ENCODE results near the gene SUPT4H1. TPM values are rescaled to one million over a fixed set of nuclear protein-coding genes. Genes with fewer than 3 reads are reported as not detected.
"Not testable (repeated sequence)": the region's sequence is repeated elsewhere in the genome, so short reads cannot be mapped to it uniquely, and the experiment has no call there.

SUPT4H1 gene
- total RNA-seq, 1 donor: 49.9 TPM

DNA sequence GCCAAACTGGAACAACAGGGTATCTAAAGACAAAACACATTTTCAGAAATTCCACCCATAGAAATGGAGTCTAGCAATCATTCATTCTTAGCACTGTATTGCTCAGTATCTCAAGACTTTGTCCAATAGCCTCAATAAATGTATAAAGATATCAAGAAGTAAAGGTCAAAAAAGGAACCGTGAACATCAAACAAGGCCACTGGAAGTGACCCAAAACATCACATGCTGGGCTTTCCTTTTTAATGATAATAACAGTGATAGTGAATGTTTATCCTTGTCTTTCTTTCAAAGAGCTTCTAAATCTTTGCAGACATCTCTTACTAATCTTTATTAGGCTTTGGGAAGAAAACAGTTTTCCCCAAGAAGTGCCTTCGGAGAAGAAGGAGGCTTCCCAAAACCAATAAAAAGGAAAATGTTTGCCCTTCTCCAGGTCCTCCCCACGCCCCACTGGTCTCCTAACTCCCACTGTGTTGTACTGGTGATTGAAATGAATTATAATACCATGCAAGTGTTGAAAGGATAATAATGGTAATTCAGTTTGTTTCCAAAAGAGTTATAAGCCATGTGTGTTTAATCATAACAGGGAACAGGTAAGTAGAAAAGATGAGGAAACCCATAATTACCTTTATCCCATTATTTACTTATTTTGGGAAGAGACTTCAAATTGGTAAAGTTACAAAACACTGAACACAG, 46.7 kb upstream of the SUPT4H1 start:
- no peak for TF ChIP-seq CTCF (IDR thresholded peaks at IDR 0.05; ENCODE audit: extremely low read depth, low read depth, low read length)
- H3K9me3 ChIP-seq (ENCODE audit: low read depth, low read length): no peaks in the 10 kb centered on the region
- H3K4me1 ChIP-seq (ENCODE audit: insufficient read depth, low read length): peaks cover 15% of the 10 kb centered on the region
- no peak for DNase-seq (ENCODE audit: insufficient read length, low spot score, missing footprints)
- no peaks in the 10 kb centered on the region for H4K20me1 ChIP-seq (ENCODE audit: insufficient read depth, low read length)
- H3K27me3 ChIP-seq (ENCODE audit: insufficient read depth, low read length): peaks cover 10% of the 10 kb centered on the region
- no peaks in the 10 kb centered on the region for H3K79me2 ChIP-seq (ENCODE audit: insufficient read depth, low read length)
- no peak overlapping the region for H3K4me3 ChIP-seq (ENCODE audit: insufficient read depth, low read length)
- H2AFZ ChIP-seq (ENCODE audit: low read length): no peak overlapping the region
- no peak overlapping the region for H3K27ac ChIP-seq (ENCODE audit: low read depth, low read length)
- H3K4me2 ChIP-seq (ENCODE audit: insufficient read depth, low read length): no peak overlapping the region
- H3K36me3 ChIP-seq (ENCODE audit: insufficient read depth, low read length): no peaks in the 10 kb centered on the region

DNA sequence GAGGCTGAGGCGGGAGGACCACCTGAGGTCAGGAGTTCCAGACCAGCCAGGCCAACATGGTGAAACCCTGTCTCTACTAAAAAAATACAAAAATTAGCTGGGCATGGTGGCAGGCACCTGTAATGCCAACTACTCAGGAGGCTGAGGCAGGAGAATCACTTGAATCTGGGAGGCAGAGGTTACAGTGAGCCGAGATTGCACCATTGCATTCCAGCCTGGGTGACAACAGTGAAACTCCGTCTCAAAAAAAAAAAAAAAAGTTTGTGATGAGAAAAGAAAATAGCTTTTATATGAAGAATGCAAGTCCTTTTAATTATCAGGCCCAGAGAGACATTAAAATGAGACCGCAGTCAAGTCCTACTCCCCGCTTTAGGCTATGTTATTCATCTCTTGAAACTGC, 45.4 kb upstream of the SUPT4H1 start:
- not testable (repeated sequence) for H3K27me3 ChIP-seq (ENCODE audit: insufficient read depth, low read length); H3K9me3 ChIP-seq (ENCODE audit: low read depth, low read length); H3K79me2 ChIP-seq (ENCODE audit: insufficient read depth, low read length); H3K27ac ChIP-seq (ENCODE audit: low read depth, low read length); H3K4me1 ChIP-seq (ENCODE audit: insufficient read depth, low read length); H4K20me1 ChIP-seq (ENCODE audit: insufficient read depth, low read length); H3K4me3 ChIP-seq (ENCODE audit: insufficient read depth, low read length); DNase-seq (ENCODE audit: insufficient read length, low spot score, missing footprints); H2AFZ ChIP-seq (ENCODE audit: low read length); H3K4me2 ChIP-seq (ENCODE audit: insufficient read depth, low read length); H3K36me3 ChIP-seq (ENCODE audit: insufficient read depth, low read length)

GRCh38 chr17:58396173-58396572, 44.2 kb upstream of the SUPT4H1 start:
- Histone ChIP-seq H3K4me1 (ENCODE audit: insufficient read depth, low read length) (no peaks in the 10 kb centered on the region), H3K27me3 (ENCODE audit: insufficient read depth, low read length) (peaks cover 18% of the 10 kb centered on the region), H3K36me3 (ENCODE audit: insufficient read depth, low read length) (no peaks in the 10 kb centered on the region), H4K20me1 (ENCODE audit: insufficient read depth, low read length) (no peaks in the 10 kb centered on the region), H3K79me2 (ENCODE audit: insufficient read depth, low read length) (no peaks in the 10 kb centered on the region), H2AFZ (ENCODE audit: low read length) (no peak overlapping the region), H3K4me2 (ENCODE audit: insufficient read depth, low read length) (no peak overlapping the region), H3K27ac (ENCODE audit: low read depth, low read length) (no peak overlapping the region), H3K9me3 (ENCODE audit: low read depth, low read length) (no peaks in the 10 kb centered on the region), H3K4me3 (ENCODE audit: insufficient read depth, low read length) (no peak overlapping the region)
- DNase-seq (ENCODE audit: insufficient read length, low spot score, missing footprints): no peak
- no peak for TF ChIP-seq CTCF (IDR thresholded peaks at IDR 0.05; ENCODE audit: extremely low read depth, low read depth, low read length)

- no peak overlapping the region for H2AFZ ChIP-seq (ENCODE audit: low read length)
- no peak overlapping the region for H3K27ac ChIP-seq (ENCODE audit: low read depth, low read length)
- no peak overlapping the region for H3K4me2 ChIP-seq (ENCODE audit: insufficient read depth, low read length)
- no peak overlapping the region for H3K4me3 ChIP-seq (ENCODE audit: insufficient read depth, low read length)
- no peak for DNase-seq (ENCODE audit: insufficient read length, low spot score, missing footprints)
- no peaks in the 10 kb centered on the region for H4K20me1 ChIP-seq (ENCODE audit: insufficient read depth, low read length)
- no peaks in the 10 kb centered on the region for H3K4me1 ChIP-seq (ENCODE audit: insufficient read depth, low read length)
- no peaks in the 10 kb centered on the region for H3K36me3 ChIP-seq (ENCODE audit: insufficient read depth, low read length)
- H3K9me3 ChIP-seq (ENCODE audit: low read depth, low read length): no peaks in the 10 kb centered on the region
- H3K27me3 ChIP-seq (ENCODE audit: insufficient read depth, low read length): peaks cover 22% of the 10 kb centered on the region
- no peak for TF ChIP-seq CTCF (IDR thresholded peaks at IDR 0.05; ENCODE audit: extremely low read depth, low read depth, low read length)
- H3K79me2 ChIP-seq (ENCODE audit: insufficient read depth, low read length): no peaks in the 10 kb centered on the region
Measured at GRCh38 chr17:58394534-58395223, 42.7 kb upstream of the SUPT4H1 start.

All from osteoblast (primary cell).